ENCODE data around the gene CR1. TPM values are rescaled to one million over a fixed set of nuclear protein-coding genes. Genes with fewer than 3 reads are reported as not detected.

The CR1 gene
- total RNA-seq, 1 donor = not detected

DNA sequence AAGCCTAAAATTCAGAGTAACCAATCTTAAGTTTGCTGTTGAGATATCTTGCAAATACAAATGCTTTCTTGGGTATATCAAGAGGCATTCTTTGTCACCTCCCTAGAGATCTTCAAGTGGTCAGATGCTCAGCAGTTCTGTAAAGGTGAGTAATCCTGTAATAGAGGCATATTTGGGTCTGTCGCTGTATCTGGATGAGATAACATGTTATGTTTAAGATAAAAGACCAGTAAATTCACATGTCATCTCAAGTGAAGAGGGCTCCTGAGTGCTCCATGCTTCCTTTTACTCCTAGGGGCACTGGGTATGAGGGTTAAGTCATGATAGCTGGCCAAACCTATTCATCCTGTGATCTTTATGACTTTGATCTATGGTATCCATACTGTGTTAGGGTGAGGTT is 34.3 kb upstream of the CR1 start:
- H3K4me3 ChIP-seq (ENCODE audit: low read depth, low read length) = no peak overlapping the region
- DNase-seq (ENCODE audit: low read depth) = no peak
- TF ChIP-seq, protein P1, sequence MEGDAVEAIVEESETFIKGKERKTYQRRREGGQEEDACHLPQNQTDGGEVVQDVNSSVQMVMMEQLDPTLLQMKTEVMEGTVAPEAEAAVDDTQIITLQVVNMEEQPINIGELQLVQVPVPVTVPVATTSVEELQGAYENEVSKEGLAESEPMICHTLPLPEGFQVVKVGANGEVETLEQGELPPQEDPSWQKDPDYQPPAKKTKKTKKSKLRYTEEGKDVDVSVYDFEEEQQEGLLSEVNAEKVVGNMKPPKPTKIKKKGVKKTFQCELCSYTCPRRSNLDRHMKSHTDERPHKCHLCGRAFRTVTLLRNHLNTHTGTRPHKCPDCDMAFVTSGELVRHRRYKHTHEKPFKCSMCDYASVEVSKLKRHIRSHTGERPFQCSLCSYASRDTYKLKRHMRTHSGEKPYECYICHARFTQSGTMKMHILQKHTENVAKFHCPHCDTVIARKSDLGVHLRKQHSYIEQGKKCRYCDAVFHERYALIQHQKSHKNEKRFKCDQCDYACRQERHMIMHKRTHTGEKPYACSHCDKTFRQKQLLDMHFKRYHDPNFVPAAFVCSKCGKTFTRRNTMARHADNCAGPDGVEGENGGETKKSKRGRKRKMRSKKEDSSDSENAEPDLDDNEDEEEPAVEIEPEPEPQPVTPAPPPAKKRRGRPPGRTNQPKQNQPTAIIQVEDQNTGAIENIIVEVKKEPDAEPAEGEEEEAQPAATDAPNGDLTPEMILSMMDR (IDR thresholded peaks at IDR 0.05; ENCODE audit: insufficient read depth, low read depth, low read length) = no peak

DNA sequence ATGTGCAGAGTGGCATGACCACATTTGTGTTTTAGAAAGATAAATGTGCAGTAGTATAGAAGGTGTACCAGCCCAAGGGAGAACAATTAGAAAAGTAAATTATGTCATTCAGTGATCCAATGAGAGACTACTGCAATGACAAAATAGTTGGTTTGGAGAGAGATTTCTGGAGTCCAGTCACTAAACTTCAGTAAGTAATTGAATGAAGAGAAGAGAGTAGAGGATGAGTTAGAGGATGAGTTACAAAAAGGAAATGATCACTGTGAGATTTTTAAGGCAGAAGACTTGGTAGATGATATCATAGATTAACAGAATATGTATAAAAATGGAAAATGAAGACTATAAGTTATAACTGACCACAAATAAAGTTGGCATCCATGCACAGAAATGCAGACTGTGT is 33.4 kb upstream of the CR1 start:
- TF ChIP-seq, protein P1 (IDR thresholded peaks at IDR 0.05; ENCODE audit: insufficient read depth, low read depth, low read length) = no peak
- no peak overlapping the region for H3K4me3 ChIP-seq (ENCODE audit: low read depth, low read length)
- DNase-seq (ENCODE audit: low read depth) = no peak

DNA sequence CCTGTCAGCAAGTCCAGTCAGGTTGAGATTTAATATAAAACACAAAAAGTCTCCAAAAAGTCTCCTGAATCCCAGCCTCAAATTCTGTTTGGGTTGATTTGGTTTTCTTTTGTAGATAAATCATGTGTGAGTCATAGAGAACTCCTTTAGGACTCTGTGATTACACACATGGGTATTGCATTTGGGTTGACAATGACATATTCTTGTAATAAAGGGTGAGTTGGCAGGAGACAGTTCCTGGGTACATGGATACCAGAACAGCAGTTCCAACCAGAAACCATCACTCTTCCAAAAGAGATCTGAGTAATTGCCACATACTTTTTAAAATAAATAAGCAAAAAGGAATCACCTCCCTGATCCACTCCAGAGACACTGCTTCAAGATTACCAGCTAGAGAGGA is 32.9 kb upstream of the CR1 start:
- H3K4me3 ChIP-seq (ENCODE audit: low read depth, low read length) = no peak overlapping the region
- TF ChIP-seq, protein P1 (IDR thresholded peaks at IDR 0.05; ENCODE audit: insufficient read depth, low read depth, low read length) = no peak

DNA sequence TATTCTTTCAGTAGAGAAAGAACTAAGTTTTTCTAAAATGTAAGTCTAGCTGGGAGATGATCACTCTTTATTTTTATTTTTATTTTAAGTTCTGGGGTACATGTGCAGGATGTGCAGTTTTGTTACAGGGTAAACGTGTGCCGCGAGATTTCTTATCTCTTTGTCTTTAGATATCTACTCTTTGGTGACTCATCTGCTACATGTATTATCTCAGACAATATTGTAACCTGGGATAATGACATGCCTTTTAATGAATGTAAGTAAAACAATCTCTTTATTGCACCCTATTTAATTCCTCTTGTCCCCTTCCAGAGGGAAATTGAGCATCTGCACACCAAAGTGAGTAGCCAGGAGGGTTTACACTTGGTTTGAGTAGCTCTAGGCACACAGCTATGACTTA is 32.4 kb upstream of the CR1 start:
- DNase-seq (ENCODE audit: low read depth) = no peak
- TF ChIP-seq, protein P1 (IDR thresholded peaks at IDR 0.05; ENCODE audit: insufficient read depth, low read depth, low read length) = no peak
- no peak overlapping the region for H3K4me3 ChIP-seq (ENCODE audit: low read depth, low read length)

More for the DNA sequence above, 32.9 kb upstream of the CR1 start:
- no peak for DNase-seq (ENCODE audit: low read depth)

DNA sequence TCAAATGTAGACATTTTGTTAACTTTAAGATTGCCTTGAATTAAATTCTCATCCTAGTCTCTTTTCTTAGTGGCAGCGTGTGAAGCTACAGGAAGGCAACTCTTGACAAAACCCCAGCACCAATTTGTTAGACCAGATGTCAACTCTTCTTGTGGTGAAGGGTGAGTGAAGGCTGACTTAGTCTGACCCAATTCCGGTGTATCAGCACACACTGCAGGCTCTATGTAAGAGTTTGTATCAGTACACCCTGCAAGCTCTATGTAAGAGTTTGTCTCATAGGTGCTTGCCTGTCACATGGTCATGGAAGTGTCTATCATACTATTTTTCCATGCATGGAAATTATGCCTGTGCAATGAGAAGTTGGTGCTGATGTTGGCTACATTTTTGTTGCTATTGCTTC is 25.0 kb upstream of the CR1 start:
- TF ChIP-seq, protein P1 (IDR thresholded peaks at IDR 0.05; ENCODE audit: insufficient read depth, low read depth, low read length) = no peak
- DNase-seq (ENCODE audit: low read depth) = no peak

DNA sequence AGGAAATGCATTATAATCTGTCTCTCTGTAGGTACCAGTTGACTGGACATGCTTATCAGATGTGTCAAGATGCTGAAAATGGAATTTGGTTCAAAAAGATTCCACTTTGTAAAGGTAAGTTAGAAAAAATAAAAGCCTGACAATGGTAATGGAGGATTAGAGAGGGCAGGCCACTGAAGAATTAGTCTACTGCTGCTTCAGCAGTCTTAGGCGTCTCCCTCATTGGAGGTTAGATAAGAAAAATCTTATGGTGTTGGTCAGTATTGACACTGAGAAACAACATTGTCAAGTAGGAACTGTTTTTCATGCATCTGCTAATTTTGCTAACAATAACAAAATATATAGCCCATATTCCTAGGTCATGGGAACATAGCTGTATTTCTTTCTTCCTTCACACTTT is 21.7 kb upstream of the CR1 start:
- H3K4me3 ChIP-seq (ENCODE audit: low read depth, low read length) = no peak overlapping the region
- TF ChIP-seq, protein P1 (IDR thresholded peaks at IDR 0.05; ENCODE audit: insufficient read depth, low read depth, low read length) = no peak

More for the DNA sequence above, 25.0 kb upstream of the CR1 start:
- H3K4me3 ChIP-seq (ENCODE audit: low read depth, low read length) = no peak overlapping the region

DNA sequence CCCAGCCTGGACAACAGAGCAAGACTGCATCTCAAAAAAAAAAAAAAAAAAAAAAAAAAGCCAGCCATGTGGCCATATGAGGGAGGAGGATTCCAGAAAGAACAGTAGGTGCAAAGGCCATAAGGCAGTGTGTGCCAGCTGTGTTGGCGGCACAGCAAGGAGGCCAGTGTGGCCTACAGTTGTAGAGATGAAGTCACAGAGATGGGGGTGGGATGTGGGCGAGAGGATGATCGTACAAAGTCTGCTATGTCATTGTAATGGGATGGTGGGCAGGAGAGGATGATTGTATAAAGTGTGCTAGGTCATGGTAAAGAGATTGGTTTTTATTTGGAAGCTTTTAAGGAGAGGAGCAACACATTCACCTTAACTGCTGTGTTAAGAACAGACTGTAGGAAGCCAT is 9.8 kb upstream of the CR1 start:
- TF ChIP-seq, protein P1 (IDR thresholded peaks at IDR 0.05; ENCODE audit: insufficient read depth, low read depth, low read length) = no peak
- no peak for DNase-seq (ENCODE audit: low read depth)
- H3K4me3 ChIP-seq (ENCODE audit: low read depth, low read length) = no peak overlapping the region

More for the DNA sequence above, 21.7 kb upstream of the CR1 start:
- DNase-seq (ENCODE audit: low read depth) = no peak

Measured in fibroblast of villous mesenchyme (primary cell).